ENCODE results near the gene PID1. TPM values are rescaled to one million over a fixed set of nuclear protein-coding genes. Genes with fewer than 3 reads are reported as not detected.

PID1 gene
- total and polyA plus RNA-seq, 7 donors: 19.7 to 83.6 (median 67.3) TPM

- Histone ChIP-seq H3K27ac (no peak overlapping the region), H3K4me1 (no peaks in the 10 kb centered on the region), H3K9me3 (no peaks in the 10 kb centered on the region), H3K36me3 (no peaks in the 10 kb centered on the region), H3K27me3 (no peaks in the 10 kb centered on the region), H3K4me3 (no peak overlapping the region)
- intact Hi-C loops (cut with DNase I): no loop called here
- TF ChIP-seq EP300 (IDR thresholded peaks at IDR 0.05) (no peak), POLR2A (IDR thresholded peaks at IDR 0.05) (no peak), POLR2AphosphoS5 (IDR thresholded peaks at IDR 0.05) (no peak), CTCF (IDR thresholded peaks at IDR 0.05) (no peak)
- 82 to 87% methylated on average over 5 of the region's 5 CpGs for WGBS, 2 donors
- no peak for DNase-seq
These were observed 92.4 kb downstream of the PID1 start for GRCh38 chr2:229178706-229179105.

- no peaks in the 10 kb centered on the region for H3K36me3 ChIP-seq
- no peaks in the 10 kb centered on the region for H3K4me1 ChIP-seq
- TF ChIP-seq CTCF (IDR thresholded peaks at IDR 0.05): no peak
- TF ChIP-seq POLR2AphosphoS5 (IDR thresholded peaks at IDR 0.05): no peak
- TF ChIP-seq EP300 (IDR thresholded peaks at IDR 0.05): no peak
- TF ChIP-seq POLR2A (IDR thresholded peaks at IDR 0.05): no peak
- no peaks in the 10 kb centered on the region for H3K27me3 ChIP-seq
- H3K4me3 ChIP-seq: no peak overlapping the region
- DNase-seq: no peak
- no peak overlapping the region for H3K27ac ChIP-seq
- whole genome bisulfite sequencing, 2 donors: 74 to 85% methylated on average over 3 of the region's 3 CpGs
- intact Hi-C loops (cut with DNase I): no loop called here
- H3K9me3 ChIP-seq: no peaks in the 10 kb centered on the region
These were observed 93.0 kb downstream of the PID1 start for GRCh38 chr2:229178117-229178516.

GRCh38 chr2:229176136-229176535, 95.0 kb downstream of the PID1 start:
- intact Hi-C loops (cut with DNase I): no loop called here

GRCh38 chr2:229175497-229175863, 95.6 kb downstream of the PID1 start:
- WGBS, 2 donors: 93 to 97% methylated on average over 1 of the region's 1 CpG

More at GRCh38 chr2:229176136-229176535, 95.0 kb downstream of the PID1 start:
- 59 to 62% methylated on average over 3 of the region's 3 CpGs for WGBS, 2 donors
- Histone ChIP-seq H3K27ac (no peak overlapping the region), H3K4me1 (no peaks in the 10 kb centered on the region), H3K36me3 (no peaks in the 10 kb centered on the region), H3K27me3 (no peaks in the 10 kb centered on the region), H3K4me3 (no peak overlapping the region), H3K9me3 (no peaks in the 10 kb centered on the region)
- no peak for DNase-seq
- TF ChIP-seq EP300 (IDR thresholded peaks at IDR 0.05) (no peak), POLR2AphosphoS5 (IDR thresholded peaks at IDR 0.05) (no peak), POLR2A (IDR thresholded peaks at IDR 0.05) (no peak), CTCF (IDR thresholded peaks at IDR 0.05) (no peak)

More at GRCh38 chr2:229175497-229175863, 95.6 kb downstream of the PID1 start:
- Histone ChIP-seq H3K4me3 (no peak overlapping the region), H3K4me1 (no peaks in the 10 kb centered on the region), H3K9me3 (no peaks in the 10 kb centered on the region), H3K27me3 (no peaks in the 10 kb centered on the region), H3K36me3 (no peaks in the 10 kb centered on the region), H3K27ac (no peak overlapping the region)
- TF ChIP-seq EP300 (IDR thresholded peaks at IDR 0.05): no peak
- TF ChIP-seq POLR2A (IDR thresholded peaks at IDR 0.05): no peak
- no peak for TF ChIP-seq POLR2AphosphoS5 (IDR thresholded peaks at IDR 0.05)
- TF ChIP-seq CTCF (IDR thresholded peaks at IDR 0.05): no peak
- intact Hi-C loops (cut with DNase I): no loop called here
- no peak for DNase-seq

All from sigmoid colon (tissue), 7 donors.